MCF 10A (cell line): ENCODE data around the gene CLCN4. TPM values are rescaled to one million over a fixed set of nuclear protein-coding genes. Genes with fewer than 3 reads are reported as not detected.

Experiments
- BruUV-seq: library from RNA; stranded (reverse); fragments of 400-500 nt; replicated peaks from 2 replicates; lab custom pipeline; 2021; lab: Mats Ljungman, UMichigan
- CTCF ChIA-PET: fragments of 300-600 bp; sonication (Branson Sonifier 250); formaldehyde crosslinking; extraction: SDS; loops from one replicate; lab custom pipeline; 2021; ENCODE audit warnings: antibody characterized with exemption, inconsistent platforms; lab: Yijun Ruan, JAX
- POLR2A ChIA-PET: fragments of 300-600, 350-650 bp; sonication (Branson Sonifier 250); formaldehyde crosslinking; extraction: SDS; loops from one replicate; lab custom pipeline; 2020; ENCODE audit warnings: antibody characterized with exemption, inconsistent platforms; lab: Yijun Ruan, JAX
- DNase-seq: peaks from one replicate; pipeline ENCODE4 v3.0.0-alpha.2; 2018; ENCODE audit not compliant: unreplicated experiment
- H3K27ac Mint-ChIP-seq: one replicate; pipeline ENCODE4 v1.8.0; 2022; ENCODE audit warnings: mild to moderate bottlenecking, low read depth, mixed read lengths; ENCODE audit not compliant: unreplicated experiment
- H3K27me3 Mint-ChIP-seq: one replicate; pipeline ENCODE4 v1.8.0; 2022; ENCODE audit warnings: mixed read lengths; ENCODE audit not compliant: insufficient read depth, unreplicated experiment
- H3K36me3 Mint-ChIP-seq: one replicate; pipeline ENCODE4 v1.8.0; 2022; ENCODE audit warnings: mild to moderate bottlenecking, moderate library complexity, mixed read lengths; ENCODE audit not compliant: insufficient read depth, unreplicated experiment
- H3K4me1 Mint-ChIP-seq: one replicate; pipeline ENCODE4 v1.8.0; 2022; ENCODE audit warnings: mixed read lengths; ENCODE audit not compliant: insufficient read depth, unreplicated experiment
- H3K4me3 Mint-ChIP-seq: one replicate; pipeline ENCODE4 v1.8.0; 2022; ENCODE audit warnings: mild to moderate bottlenecking, moderate library complexity, mixed read lengths; ENCODE audit not compliant: unreplicated experiment
- H3K9me3 Mint-ChIP-seq: one replicate; pipeline ENCODE4 v1.8.0; 2022; ENCODE audit warnings: mixed read lengths; ENCODE audit not compliant: unreplicated experiment
- intact Hi-C: fragments of 100-400 bp; cut with micrococcal nuclease; formaldehyde crosslinking; loops from 2 replicates; pipeline ENCODE4 v1.14.1; 2022
- total RNA-seq: library from RNA; stranded (reverse); gene quantifications from 2 replicates; pipeline ENCODE4 v1.2.3, GENCODE V29; 2022
- TF ChIP-seq, protein P1 (sequence below): fragments of 200-600 bp; IDR thresholded peaks from one replicate; pipeline ENCODE4 v1.8.0; 2022; ENCODE audit warnings: antibody characterized with exemption, mild to moderate bottlenecking; ENCODE audit not compliant: unreplicated experiment

The CLCN4 gene
- total RNA-seq, 1 experiment from 2014 or later: 7.3 TPM

DNA sequence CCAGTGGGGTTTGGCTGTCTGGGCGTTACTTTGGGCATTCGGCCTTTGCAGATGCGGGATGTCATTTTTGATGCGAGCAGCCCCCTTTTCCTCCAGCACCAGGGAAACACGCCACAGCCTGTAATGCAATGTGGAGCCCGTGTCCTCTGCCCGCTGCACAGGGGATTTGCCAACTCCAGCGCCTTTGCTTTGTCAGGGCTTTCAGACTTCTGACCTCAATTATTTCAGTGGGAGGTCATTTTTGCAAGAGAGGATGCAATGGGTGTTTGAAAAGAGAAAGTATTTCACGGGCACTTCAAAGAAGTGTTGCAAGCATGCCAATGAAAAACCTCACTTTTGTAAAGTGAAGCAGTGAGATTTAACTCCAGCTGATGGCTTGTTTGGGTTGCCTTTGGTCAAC is 11.5 kb downstream of the CLCN4 start:
- H3K27ac Mint-ChIP-seq: no peak overlapping the region
- H3K36me3 Mint-ChIP-seq: no peaks in the 10 kb centered on the region
- intact Hi-C loops: no loop called here
- CTCF ChIA-PET: interaction anchor here (0.6 to 1.5 kb wide), 3 partner anchors 8 to 273 kb away, joined by 3 to 7 read pairs (median 4); no protein-coding TSS in a partner anchor
- TF ChIP-seq, protein P1, sequence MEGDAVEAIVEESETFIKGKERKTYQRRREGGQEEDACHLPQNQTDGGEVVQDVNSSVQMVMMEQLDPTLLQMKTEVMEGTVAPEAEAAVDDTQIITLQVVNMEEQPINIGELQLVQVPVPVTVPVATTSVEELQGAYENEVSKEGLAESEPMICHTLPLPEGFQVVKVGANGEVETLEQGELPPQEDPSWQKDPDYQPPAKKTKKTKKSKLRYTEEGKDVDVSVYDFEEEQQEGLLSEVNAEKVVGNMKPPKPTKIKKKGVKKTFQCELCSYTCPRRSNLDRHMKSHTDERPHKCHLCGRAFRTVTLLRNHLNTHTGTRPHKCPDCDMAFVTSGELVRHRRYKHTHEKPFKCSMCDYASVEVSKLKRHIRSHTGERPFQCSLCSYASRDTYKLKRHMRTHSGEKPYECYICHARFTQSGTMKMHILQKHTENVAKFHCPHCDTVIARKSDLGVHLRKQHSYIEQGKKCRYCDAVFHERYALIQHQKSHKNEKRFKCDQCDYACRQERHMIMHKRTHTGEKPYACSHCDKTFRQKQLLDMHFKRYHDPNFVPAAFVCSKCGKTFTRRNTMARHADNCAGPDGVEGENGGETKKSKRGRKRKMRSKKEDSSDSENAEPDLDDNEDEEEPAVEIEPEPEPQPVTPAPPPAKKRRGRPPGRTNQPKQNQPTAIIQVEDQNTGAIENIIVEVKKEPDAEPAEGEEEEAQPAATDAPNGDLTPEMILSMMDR: no peak
- H3K9me3 Mint-ChIP-seq: no peaks in the 10 kb centered on the region
- DNase-seq: no peak
- peaks cover 21% of the 10 kb centered on the region for H3K27me3 Mint-ChIP-seq
- no TSS peak for BruUV-seq
- H3K4me3 Mint-ChIP-seq: no peak overlapping the region
- H3K4me1 Mint-ChIP-seq: peaks cover under 1% of the 10 kb centered on the region
- POLR2A ChIA-PET: interaction anchor here (1.0 to 1.1 kb wide), 2 partner anchors 8 to 151 kb away, joined by 3 to 4 read pairs; no protein-coding TSS in a partner anchor

- Mint-ChIP-seq H3K9me3 (no peaks in the 10 kb centered on the region), H3K4me3 (no peak overlapping the region), H3K27ac (no peak overlapping the region)
These were observed 12.4 kb downstream of the CLCN4 start for GRCh38 chrX:10169175-10169574.

DNA sequence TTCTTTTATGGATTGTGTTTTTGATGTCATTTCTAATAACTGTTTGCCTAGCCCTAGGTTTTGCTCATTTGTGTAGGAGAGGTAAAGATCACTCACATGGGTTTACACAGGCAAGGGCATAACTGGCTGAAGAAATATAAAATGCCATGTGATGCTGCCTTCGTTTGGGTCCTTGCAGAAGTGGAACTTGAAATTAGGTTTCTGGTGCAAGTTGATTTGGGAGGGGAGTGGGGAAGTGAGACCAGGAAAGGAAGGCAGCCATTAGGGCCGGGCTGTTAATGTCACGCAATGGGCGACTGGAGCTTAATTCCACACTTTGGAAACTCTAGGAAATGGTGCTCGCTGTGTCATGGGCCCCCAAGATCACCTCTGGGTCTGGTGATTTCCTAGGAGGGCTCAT is 14.5 kb downstream of the CLCN4 start:
- no peak overlapping the region for H3K4me3 Mint-ChIP-seq
- no peak for DNase-seq
- H3K27ac Mint-ChIP-seq: no peak overlapping the region
- peaks cover 24% of the 10 kb centered on the region for H3K27me3 Mint-ChIP-seq
- intact Hi-C loops: loop anchor here (5.0 kb wide), 1 partner anchor 184 kb away; no protein-coding TSS in a partner anchor
- CTCF ChIA-PET: interaction anchor here (0.9 kb wide), 1 partner anchor 593 kb away, joined by 4 read pairs; no protein-coding TSS in a partner anchor
- TF ChIP-seq, protein P1: no peak
- H3K36me3 Mint-ChIP-seq: no peaks in the 10 kb centered on the region
- peaks cover 28% of the 10 kb centered on the region for H3K4me1 Mint-ChIP-seq
- POLR2A ChIA-PET: no interaction called here
- H3K9me3 Mint-ChIP-seq: no peaks in the 10 kb centered on the region
- BruUV-seq: no TSS peak

More at GRCh38 chrX:10169175-10169574, 12.4 kb downstream of the CLCN4 start:
- no TSS peak for BruUV-seq
- no peak for DNase-seq
- intact Hi-C loops: no loop called here
- peaks cover 24% of the 10 kb centered on the region for H3K27me3 Mint-ChIP-seq
- no peaks in the 10 kb centered on the region for H3K36me3 Mint-ChIP-seq
- CTCF ChIA-PET: interaction anchor here (1.5 kb wide), 1 partner anchor 21 kb away, joined by 7 read pairs; no protein-coding TSS in a partner anchor
- POLR2A ChIA-PET: interaction anchor here (1.0 to 1.1 kb wide), 2 partner anchors 9 to 152 kb away, joined by 3 to 4 read pairs; no protein-coding TSS in a partner anchor
- peaks cover 10% of the 10 kb centered on the region for H3K4me1 Mint-ChIP-seq
- TF ChIP-seq, protein P1: no peak

DNA sequence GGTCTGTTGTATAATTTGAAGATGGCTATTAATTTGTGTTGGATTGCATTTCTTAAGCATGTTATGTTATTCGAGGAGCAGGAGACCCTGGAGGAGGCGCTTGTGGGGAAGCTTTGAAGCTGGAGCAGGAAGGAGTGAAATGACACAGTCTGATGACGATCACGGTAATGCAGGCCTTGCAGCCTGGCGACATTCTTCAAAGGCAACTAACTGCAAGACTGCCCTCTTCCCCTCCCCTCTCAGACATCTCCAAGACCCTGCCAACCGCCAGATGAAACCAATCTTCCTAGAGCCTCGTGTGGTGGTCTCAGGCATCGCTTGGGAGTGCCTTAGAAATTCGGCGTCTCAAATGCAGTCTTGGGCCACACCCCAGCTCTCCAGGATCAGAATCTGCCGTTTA is 16.1 kb downstream of the CLCN4 start:
- Mint-ChIP-seq H3K36me3 (peaks cover 6% of the 10 kb centered on the region), H3K4me1 (peaks cover 32% of the 10 kb centered on the region), H3K9me3 (no peaks in the 10 kb centered on the region), H3K27me3 (peaks cover 24% of the 10 kb centered on the region), H3K27ac (no peak overlapping the region), H3K4me3 (no peak overlapping the region)
- intact Hi-C loops: loop anchor here (5.0 kb wide), 1 partner anchor 186 kb away; no protein-coding TSS in a partner anchor
- no TSS peak for BruUV-seq
- POLR2A ChIA-PET: interaction anchor here (0.7 to 2.7 kb wide), 3 partner anchors 16 to 90 kb away, joined by 3 to 12 read pairs (median 3); partner anchors contain the start of gene CLCN4
- CTCF ChIA-PET: interaction anchor here (9.4 kb wide), 1 partner anchor 17 kb away, joined by 84 read pairs; no protein-coding TSS in a partner anchor
- TF ChIP-seq, protein P1: no peak
- no peak for DNase-seq
